Esophagus squamous epithelium (tissue), 4 donors: Measurements from ENCODE around the gene IFT20.

Source experiments
- POLR2A ChIP-seq, 4 donors: fragments of 450-650 bp; IDR thresholded peaks; one replicate each; pipeline ENCODE4 v1.6.1; 2017; ENCODE audit warnings: antibody characterized with exemption in 4 of 4, mild to moderate bottlenecking in 4 of 4, moderate library complexity in 3 of 4
- TF ChIP-seq, protein P1 (sequence below), 6 experiments: fragments of 450-650 bp in 4 of 6; fragments of 200-600 bp in 2 of 6; sonication (generic) in 2 of 6; IDR thresholded peaks; one replicate each; pipeline ENCODE4 v1.5.1; 2016 to 2019; ENCODE audit warnings: antibody characterized with exemption in 6 of 6, mild to moderate bottlenecking in 4 of 6, moderate library complexity in 4 of 6

DNA sequence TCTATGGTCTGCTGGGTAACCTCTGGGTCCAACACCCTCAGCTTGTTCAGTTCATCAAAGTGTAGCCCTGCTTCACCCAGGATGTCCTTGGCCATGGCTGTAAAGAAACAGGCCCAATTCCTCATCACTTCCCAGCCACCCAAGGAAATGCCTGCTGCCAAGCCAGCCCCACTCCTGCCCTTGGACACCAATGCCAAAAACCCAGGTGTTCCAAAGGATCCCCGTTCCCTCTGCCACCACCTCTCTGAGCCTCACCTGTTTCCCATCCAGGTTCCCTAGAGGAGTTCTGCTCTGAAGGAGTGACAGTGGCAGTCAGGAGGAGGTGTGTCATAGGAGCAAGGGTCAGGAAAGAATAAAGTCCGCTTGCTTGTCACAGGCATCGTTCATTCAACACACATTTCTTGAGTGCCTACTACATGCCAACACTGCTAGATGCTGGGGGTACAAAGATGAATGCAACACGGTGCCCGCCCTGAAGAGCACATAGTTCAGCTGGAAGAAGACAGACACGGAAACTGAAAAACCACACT lies 3.3 kb downstream of the IFT20 start:
- TF ChIP-seq, protein P1, sequence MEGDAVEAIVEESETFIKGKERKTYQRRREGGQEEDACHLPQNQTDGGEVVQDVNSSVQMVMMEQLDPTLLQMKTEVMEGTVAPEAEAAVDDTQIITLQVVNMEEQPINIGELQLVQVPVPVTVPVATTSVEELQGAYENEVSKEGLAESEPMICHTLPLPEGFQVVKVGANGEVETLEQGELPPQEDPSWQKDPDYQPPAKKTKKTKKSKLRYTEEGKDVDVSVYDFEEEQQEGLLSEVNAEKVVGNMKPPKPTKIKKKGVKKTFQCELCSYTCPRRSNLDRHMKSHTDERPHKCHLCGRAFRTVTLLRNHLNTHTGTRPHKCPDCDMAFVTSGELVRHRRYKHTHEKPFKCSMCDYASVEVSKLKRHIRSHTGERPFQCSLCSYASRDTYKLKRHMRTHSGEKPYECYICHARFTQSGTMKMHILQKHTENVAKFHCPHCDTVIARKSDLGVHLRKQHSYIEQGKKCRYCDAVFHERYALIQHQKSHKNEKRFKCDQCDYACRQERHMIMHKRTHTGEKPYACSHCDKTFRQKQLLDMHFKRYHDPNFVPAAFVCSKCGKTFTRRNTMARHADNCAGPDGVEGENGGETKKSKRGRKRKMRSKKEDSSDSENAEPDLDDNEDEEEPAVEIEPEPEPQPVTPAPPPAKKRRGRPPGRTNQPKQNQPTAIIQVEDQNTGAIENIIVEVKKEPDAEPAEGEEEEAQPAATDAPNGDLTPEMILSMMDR (IDR thresholded peaks at IDR 0.05), result no peak
- no peak for TF ChIP-seq POLR2A (IDR thresholded peaks at IDR 0.05)
